ENCODE results near the gene RCAN2.

RCAN2 gene

GRCh38 chr6:46390153-46390876 is 100.9 kb downstream of the RCAN2 start:
- in situ Hi-C loops (cut with HindIII; ENCODE audit: low sequenced_read_pairs), result loop anchor here (25.0 kb wide), 1 partner anchor 303 kb away; no protein-coding TSS in a partner anchor

- in situ Hi-C loops (cut with HindIII; ENCODE audit: low sequenced_read_pairs), result loop anchor here (25.0 kb wide), 1 partner anchor 300 kb away; no protein-coding TSS in a partner anchor
Measured at GRCh38 chr6:46387728-46388127, 103.5 kb downstream of the RCAN2 start.

GRCh38 chr6:46381579-46381978 is 109.7 kb downstream of the RCAN2 start:
- in situ Hi-C loops (cut with HindIII; ENCODE audit: low sequenced_read_pairs), result loop anchor here (25.0 kb wide), 1 partner anchor 294 kb away; no protein-coding TSS in a partner anchor

- in situ Hi-C loops (cut with HindIII; ENCODE audit: low sequenced_read_pairs), result loop anchor here (25.0 kb wide), 1 partner anchor 294 kb away; no protein-coding TSS in a partner anchor
Measured at GRCh38 chr6:46381057-46381456, 110.2 kb downstream of the RCAN2 start.

- in situ Hi-C loops (cut with HindIII; ENCODE audit: low sequenced_read_pairs), result loop anchor here (25.0 kb wide), 1 partner anchor 293 kb away; no protein-coding TSS in a partner anchor
Measured at GRCh38 chr6:46380152-46380807, 111.0 kb downstream of the RCAN2 start.

- in situ Hi-C loops (cut with HindIII; ENCODE audit: low sequenced_read_pairs), result loop anchor here (25.0 kb wide), 1 partner anchor 292 kb away; no protein-coding TSS in a partner anchor
Measured at GRCh38 chr6:46378882-46379416, 112.3 kb downstream of the RCAN2 start.

GRCh38 chr6:46378161-46378881 is 112.9 kb downstream of the RCAN2 start:
- in situ Hi-C loops (cut with HindIII; ENCODE audit: low sequenced_read_pairs), result loop anchor here (25.0 kb wide), 1 partner anchor 291 kb away; no protein-coding TSS in a partner anchor

- in situ Hi-C loops (cut with HindIII; ENCODE audit: low sequenced_read_pairs), result loop anchor here (25.0 kb wide), 1 partner anchor 290 kb away; no protein-coding TSS in a partner anchor
Measured at GRCh38 chr6:46377209-46377608, 114.0 kb downstream of the RCAN2 start.

- in situ Hi-C loops (cut with HindIII; ENCODE audit: low sequenced_read_pairs), result loop anchor here (25.0 kb wide), 1 partner anchor 289 kb away; no protein-coding TSS in a partner anchor
Measured at GRCh38 chr6:46376562-46377061, 114.6 kb downstream of the RCAN2 start.

- in situ Hi-C loops (cut with HindIII; ENCODE audit: low sequenced_read_pairs), result no loop called here
Measured at GRCh38 chr6:46370622-46371021, 120.6 kb downstream of the RCAN2 start.

- in situ Hi-C loops (cut with HindIII; ENCODE audit: low sequenced_read_pairs), result no loop called here
Measured at GRCh38 chr6:46368169-46368536, 123.1 kb downstream of the RCAN2 start.

GRCh38 chr6:46367354-46368168 is 123.7 kb downstream of the RCAN2 start:
- in situ Hi-C loops (cut with HindIII; ENCODE audit: low sequenced_read_pairs), result no loop called here

GRCh38 chr6:46366190-46366900 is 124.9 kb downstream of the RCAN2 start:
- in situ Hi-C loops (cut with HindIII; ENCODE audit: low sequenced_read_pairs), result no loop called here

- in situ Hi-C loops (cut with HindIII; ENCODE audit: low sequenced_read_pairs), result no loop called here
Measured at GRCh38 chr6:46357591-46357990, 133.7 kb downstream of the RCAN2 start.

- in situ Hi-C loops (cut with HindIII; ENCODE audit: low sequenced_read_pairs), result no loop called here
Measured at GRCh38 chr6:46356543-46356942, 134.7 kb downstream of the RCAN2 start.

- in situ Hi-C loops (cut with HindIII; ENCODE audit: low sequenced_read_pairs), result no loop called here
Measured at GRCh38 chr6:46353528-46353927, 137.7 kb downstream of the RCAN2 start.

GRCh38 chr6:46352541-46353268 is 138.5 kb downstream of the RCAN2 start:
- in situ Hi-C loops (cut with HindIII; ENCODE audit: low sequenced_read_pairs), result no loop called here

GRCh38 chr6:46350714-46351113 is 140.5 kb downstream of the RCAN2 start:
- in situ Hi-C loops (cut with HindIII; ENCODE audit: low sequenced_read_pairs), result no loop called here

- in situ Hi-C loops (cut with HindIII; ENCODE audit: low sequenced_read_pairs), result no loop called here
Measured at GRCh38 chr6:46347669-46348068, 143.6 kb downstream of the RCAN2 start.

Data from DLD1 (cell line).